ENCODE data around the gene FGF1.
A peak's percentile ranks its signal among the peaks of the same experiment; 100 is the strongest.
"Not testable (repeated sequence)": the region's sequence is repeated elsewhere in the genome, so short reads cannot be mapped to it uniquely, and the experiment has no call there.

Gene FGF1

DNA sequence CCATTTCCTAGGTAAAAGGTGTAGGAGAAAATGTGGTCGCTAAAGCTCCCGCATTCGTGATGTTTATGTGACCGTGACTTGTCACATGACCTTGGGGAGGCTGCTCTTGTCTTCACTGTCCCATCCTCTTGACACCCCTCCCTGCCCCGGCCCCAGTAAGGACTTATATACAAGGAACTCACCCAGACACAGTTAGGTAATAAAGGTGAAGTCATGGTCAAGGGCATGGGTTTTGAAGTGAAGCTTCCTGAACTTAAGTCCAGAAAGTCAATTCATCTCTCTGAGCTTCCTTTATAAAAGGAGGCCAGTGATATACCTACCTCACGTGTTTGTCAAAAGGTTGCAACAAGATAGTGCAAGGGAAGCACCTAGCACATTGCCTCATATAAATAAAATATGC is 17.6 kb downstream of the FGF1 start:
- DNase-seq (ENCODE audit: low spot score) = no peak

DNA sequence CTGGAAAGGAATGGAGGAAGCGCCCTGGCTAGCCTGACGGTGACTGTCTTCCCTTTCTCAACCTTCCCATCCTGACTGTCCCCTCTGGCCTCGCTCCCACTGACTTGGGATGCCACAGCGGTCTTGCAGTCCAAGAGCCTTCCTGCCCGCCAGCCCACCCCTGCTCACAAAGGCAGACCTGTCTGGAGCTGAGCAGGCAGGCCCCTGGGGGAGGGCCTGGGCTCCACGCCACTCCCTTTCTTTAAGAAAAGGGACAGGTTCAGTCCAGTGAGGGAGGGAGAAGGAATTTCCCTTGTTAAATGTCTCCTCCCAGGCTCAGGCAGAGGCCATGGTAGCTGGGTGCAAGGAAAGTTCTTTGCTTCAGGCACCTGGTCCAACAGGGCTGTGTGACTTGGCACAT is 18.1 kb downstream of the FGF1 start:
- DNase-seq (ENCODE audit: low spot score) = no peak

DNA sequence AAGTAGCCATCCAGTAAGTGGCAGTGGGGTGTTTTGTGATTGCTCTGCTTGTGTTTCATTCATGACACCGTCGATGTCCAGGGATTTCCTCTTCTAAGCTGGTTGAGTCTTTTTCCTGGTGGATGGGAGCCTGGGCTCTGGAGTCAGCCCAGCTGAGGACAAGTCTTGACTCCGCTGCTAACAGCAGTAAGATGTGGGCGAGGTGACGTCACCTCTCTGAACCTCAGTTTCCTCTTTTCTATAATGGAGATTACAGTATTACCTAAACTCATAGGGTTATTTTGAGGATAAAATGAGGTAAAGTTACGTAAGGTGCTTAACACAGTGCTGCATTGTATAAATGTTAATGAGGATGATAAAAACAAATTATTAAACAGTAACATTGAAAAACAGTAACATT is 21.3 kb downstream of the FGF1 start:
- no peak for DNase-seq (ENCODE audit: low spot score)

DNA sequence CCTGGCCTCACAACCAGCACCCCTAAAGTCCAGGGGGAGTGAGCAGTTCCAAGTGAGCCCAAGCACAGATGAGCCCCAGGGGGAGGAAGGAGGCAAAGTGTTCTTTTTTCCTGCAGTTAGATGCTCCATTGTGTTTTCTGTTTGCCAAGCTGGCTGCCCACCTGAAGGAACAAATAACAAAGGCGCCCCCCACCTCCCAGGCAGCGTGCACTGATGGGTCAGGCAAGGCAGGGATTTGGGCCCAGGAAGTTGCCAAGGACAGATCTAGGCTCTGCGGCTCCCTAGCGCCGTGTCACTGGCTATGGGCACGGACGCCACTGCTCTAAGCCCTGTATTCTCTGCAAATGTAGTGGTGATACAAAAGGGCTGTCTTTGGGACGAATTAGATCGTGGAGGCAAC is 21.8 kb downstream of the FGF1 start:
- no peak for DNase-seq (ENCODE audit: low spot score)

DNA sequence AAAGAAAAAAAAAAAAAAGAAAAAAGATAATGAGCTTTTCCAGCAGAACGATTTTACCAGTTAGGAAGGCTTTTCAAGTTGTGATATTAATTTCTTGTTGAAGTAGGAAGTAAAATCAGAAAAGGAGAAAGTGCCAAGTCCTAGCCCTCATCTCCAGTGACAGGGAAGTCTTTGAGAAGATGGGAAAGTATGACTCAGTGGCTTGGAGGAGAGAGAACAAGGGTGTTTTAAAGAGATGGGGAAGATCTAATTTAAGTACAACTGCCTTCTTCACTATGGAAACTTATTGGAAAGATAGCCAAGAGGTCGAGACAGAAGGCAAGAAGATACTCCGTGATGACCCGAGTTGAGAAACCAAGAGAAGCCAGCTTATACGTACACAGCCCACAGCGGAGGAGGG is 22.6 kb downstream of the FGF1 start:
- no peak for DNase-seq (ENCODE audit: low spot score)

DNA sequence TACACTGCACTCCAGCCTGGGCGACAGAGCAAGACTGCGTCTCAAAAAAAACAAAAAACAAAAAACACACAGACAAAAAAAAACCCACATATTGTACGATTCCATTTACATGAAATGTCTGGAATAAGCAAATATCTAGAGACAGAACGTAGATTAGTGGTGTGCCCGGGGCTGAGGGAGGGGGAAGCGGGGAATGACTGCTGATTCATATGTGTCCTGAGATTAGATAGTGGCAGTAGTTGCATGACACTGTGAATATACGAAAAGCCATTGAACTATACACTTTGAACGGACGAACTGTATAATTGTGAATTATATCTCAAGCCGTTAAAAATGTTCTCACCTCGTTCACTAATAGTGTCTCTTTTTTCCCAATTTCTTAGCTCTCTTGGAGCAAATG is 23.9 kb downstream of the FGF1 start:
- DNase-seq (ENCODE audit: low spot score) = no peak

DNA sequence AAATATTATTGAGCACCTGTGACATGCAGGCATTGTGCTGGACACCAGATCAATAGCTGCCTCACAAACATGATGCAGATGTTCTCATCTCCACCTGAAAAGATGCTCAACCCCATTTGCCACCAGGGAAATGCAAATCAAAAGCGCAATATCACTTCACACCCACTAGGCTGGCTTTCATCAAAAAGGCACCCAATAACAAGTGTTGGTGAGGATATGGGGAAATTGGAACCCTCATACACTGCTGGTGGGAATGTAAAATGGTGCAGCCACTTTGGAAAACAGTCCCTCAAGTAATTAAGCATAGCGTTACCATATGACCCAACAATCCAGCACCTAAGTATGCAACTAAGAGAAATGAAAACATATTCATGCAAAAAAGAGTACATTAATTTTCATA is 24.7 kb downstream of the FGF1 start:
- no peak for DNase-seq (ENCODE audit: low spot score)

DNA sequence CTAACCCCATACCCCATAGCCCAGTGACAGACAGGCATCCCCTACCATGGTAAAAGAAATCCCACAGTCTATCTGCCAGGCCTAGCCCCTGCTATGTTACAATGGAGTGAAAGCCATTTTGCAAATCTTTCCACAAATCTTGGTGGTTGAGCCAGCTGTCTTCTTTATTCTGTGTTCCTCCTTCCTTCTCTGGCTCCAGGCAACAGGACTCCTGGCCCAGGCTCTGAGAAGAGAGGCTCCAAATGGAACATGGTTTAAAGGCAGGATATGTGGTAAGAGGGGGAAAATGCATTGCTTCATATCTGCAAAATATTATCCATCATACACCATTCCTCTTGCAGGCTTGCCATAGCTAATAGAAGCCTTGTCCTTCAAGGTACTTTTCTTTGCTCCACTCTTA is 25.2 kb downstream of the FGF1 start:
- DNase-seq (ENCODE audit: low spot score) = no peak

DNA sequence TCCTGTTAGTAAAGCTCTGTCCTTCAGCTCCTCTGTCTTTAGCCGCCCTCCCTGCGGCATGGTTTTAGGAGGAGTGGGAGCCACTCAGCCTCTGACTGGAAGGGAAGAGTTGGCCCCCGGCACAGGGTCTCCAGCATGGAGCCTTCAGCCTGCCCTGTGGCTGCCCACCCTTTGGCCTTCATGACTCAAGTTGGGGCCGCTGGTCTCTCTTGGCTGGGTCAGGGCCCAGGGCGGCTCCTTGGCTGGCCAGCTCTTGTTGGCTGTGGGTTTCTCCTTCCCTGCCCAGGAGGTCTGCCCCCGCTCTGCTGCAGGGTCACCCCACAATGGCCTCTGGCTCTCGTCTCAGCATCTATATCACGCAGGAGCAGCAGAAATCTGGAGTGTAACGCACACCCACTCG is 25.7 kb downstream of the FGF1 start:
- no peak for DNase-seq (ENCODE audit: low spot score)

DNA sequence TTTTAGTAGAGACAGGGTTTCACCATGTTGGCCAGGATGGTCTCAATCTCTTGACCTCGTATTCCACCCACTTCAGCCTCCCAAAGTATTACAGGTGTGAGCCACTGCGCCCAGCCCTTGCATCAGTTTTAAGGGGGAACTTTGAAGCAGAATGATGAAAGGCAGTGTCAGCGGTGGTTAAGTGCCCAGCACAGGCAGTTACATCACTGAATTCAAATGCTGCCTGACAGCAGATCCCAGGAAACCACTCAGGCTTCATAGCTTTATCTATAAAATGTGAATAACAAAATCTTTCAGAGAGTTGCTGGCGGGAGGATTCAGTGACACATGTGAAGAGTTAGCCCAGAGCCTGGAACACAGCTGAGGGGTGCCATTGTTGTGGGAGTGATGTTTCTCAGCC is 26.5 kb downstream of the FGF1 start:
- DNase-seq (ENCODE audit: low spot score) = no peak

DNA sequence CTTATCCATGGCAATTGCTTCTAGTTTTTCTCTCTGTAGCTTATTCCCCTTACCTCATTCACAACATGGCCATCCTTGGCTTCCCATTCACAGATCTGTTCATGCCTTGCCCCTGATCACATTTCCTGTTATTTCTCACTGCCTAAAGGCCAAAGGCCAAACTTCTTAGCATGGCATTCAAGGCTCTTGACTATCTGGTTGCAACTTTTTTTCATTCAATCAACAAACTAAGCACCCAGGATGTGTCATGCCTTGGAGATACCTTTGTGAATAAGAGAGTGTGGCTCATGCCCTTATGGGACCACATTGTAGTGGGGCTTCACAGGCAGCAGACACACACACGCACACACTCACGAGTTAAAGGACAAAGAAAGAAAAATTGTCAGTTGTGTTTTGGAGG is 27.6 kb downstream of the FGF1 start:
- DNase-seq (ENCODE audit: low spot score) = no peak

DNA sequence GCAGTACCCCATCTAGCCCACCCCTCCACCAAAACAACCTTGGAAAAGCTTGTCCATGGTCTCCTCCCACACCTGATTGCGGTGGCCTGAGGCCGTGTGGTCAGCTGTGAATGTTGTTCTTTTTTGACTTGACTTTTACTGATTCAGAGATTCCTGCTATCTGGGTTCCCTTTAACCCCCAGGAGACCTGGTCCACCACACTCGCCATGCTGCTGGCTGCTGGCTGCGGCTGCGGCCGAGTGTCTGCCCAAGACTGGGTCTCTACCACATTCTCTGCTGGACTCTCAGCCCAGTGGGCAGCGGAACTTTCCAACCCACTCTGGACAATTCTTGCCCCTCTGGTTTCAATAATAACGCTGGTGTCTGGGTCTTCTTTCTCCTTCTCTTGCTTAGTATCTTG is 28.4 kb downstream of the FGF1 start:
- DNase-seq (ENCODE audit: low spot score) = no peak

DNA sequence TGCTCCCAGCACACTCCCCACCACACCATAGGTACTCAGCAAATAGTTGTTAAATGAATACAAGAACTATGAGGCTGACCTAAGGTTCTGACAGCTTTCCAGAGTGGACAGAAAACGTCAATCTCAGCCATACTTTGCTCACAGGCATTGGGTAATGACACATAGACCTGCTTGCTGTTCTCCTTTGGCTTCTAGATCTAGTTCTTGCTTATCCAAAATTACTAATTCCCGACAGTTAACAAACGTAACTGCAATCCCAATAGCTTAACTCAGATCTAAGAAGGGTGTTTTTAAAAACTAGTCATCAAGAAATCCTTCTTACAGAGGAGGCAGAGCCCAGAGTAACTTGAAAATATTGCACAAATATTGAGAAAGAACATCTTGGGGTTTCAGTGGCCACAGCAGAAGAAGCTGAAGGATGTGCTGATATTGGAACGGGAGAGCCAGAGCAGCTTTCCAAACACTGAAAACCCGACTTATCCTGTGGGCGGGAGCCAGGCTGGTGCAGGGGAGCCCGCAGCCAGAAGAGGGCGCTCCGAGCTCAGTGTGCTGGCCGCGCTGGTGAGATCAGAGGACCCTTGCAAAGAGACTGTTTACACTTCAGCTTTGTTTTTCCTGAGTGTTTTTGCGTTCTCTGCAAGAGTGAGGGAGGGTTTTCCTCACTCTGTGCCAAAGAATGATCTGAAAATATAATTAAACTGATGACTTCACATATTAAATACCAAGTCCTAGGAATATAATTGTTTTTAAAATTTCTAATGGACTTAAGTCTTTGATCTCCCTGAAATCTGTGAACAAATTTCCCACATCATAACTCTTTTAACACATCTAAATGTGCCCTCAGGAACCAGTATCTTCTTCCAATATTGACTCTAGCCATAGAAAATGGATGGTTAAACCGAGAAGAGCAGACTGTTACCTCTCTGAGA is 30.3 kb downstream of the FGF1 start:
- DNase-seq (ENCODE audit: low spot score) = peak; percentile 94

DNA sequence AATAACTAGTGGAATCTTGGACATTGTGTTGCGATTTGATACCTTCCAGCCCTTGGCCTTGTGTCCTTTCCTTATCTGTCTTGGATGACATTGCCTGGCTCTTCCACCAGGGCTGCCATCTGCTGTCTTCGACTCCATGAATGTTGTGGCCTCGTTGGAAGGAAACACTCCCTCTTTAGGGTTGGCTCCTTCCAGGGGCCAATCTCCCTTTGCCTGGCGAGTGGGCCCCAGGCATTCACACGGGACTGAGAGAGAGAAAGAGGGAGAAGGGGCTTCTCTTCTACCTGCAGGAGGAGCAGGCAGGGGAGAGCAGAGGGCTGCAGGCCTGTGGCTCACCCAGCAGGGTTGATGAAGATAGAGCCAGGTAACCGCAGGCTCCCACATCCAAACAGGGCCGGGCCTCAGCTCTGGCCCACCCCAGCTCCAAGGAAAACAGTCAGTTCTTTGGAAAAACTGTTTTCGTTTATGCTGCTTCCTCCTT is 31.3 kb downstream of the FGF1 start:
- DNase-seq (ENCODE audit: low spot score) = no peak

DNA sequence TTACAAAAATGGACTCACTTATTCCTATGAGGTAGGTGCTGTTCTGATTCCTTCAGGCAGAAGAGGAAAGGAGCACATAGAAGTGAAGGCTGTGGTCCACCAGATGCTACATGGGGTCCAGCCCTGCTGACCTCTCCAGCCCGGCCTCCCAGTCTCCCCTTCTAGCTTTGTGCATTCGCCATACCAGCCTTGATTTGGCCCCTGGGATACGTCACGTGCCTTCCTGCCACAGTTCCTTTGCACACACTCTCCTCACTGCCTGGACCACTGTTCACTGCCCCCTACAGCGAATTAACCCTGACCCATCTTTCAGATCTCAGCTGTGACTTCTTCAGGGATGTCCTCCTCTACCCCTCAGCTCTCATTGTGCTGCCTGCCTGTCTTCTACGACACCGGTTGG is 32.6 kb downstream of the FGF1 start:
- no peak for DNase-seq (ENCODE audit: low spot score)

DNA sequence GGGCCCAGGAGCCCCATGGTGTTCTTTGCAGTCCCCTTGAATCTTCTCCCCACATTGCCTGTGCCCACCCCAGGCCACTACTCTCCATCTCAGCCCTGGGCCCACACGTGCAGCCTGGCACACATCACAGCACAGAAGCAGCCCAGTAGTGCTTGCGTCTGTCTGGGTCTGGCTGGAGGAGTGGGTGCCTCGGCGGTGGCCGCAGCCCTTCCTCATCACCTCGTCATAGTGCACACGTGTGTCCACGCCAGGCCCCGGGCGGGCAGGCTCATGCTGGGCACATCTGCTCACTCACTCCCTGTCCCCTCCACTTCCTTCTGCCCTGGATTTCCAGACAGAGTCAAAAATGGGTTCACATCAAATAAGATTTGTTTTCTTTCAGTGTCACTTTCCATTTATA is 33.3 kb downstream of the FGF1 start:
- no peak for DNase-seq (ENCODE audit: low spot score)

DNA sequence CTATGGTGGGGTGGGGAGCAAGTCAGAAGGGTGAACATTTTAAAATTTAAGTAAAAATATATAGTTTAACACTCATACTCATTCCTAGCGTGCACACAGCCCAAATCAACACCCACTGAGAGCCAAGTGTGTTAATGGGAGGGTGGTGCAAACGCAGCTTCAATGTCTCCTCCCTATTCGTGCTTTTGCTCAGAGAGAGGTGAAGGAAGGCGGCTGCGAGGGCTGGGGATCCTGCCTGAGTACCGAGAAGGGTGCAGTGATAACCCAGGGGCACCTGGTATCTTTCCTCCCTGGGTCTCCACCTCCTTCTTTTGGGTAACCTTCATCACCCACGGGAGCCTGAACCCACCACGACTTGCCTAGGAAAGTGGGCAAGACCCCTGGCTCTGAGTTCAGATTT is 35.0 kb downstream of the FGF1 start:
- DNase-seq (ENCODE audit: low spot score) = no peak

DNA sequence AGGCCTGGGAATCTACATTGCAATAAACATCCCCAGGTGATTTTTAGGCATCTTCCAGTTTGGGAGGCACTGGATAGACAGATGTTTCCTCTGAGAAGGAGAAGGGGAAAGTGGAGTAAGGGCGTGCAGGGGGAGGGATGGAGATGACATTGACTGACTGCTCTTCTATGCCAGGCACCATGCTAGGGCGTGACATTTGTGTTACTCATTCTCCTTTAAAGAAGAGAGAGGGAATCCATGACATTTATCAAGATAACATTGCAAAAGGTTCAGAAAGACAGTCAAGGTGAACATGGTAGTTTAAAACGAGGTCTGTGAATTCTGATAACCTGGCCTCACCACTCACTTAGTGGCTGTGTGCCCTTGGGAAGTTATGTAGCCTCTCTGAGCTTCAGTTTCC is 35.8 kb downstream of the FGF1 start:
- no peak for DNase-seq (ENCODE audit: low spot score)

DNA sequence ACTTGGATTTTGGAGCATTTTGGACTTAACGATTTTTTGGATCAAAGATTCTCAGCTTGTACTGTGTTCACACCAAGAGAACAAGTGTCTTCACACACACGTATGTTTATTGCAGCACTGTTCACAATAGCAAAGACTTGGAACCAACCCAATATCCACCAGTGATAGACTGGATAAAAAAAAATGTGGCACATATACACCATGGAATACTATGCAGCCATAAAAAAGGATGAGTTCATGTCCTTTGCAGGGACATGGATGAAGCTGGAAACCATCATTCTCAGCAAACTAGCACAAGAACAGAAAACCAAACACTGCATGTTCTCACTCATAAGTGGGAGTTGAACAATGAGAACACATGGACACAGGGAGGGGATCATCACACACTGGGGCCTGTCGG is 37.8 kb downstream of the FGF1 start:
- not testable (repeated sequence) for DNase-seq (ENCODE audit: low spot score)

DNA sequence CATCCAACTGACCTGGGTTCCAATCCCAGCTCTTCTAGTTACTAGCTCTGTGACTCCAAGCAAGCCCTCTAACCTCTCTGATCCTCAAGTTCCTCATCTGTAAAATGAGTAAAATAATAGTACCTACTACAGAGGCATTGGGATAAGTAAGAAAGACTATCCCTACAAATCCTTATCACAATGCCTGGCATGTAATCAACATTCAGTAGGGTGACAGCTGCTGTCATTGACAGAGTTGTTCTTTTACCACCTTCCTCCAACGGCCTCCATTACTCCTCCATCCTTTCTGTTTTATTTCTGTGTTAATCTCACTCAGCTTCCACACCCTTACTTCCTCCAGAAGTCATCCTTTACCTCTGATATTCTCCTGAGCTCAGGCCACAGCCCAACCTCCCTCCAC is 40.4 kb downstream of the FGF1 start:
- no peak for DNase-seq (ENCODE audit: low spot score)

DNA sequence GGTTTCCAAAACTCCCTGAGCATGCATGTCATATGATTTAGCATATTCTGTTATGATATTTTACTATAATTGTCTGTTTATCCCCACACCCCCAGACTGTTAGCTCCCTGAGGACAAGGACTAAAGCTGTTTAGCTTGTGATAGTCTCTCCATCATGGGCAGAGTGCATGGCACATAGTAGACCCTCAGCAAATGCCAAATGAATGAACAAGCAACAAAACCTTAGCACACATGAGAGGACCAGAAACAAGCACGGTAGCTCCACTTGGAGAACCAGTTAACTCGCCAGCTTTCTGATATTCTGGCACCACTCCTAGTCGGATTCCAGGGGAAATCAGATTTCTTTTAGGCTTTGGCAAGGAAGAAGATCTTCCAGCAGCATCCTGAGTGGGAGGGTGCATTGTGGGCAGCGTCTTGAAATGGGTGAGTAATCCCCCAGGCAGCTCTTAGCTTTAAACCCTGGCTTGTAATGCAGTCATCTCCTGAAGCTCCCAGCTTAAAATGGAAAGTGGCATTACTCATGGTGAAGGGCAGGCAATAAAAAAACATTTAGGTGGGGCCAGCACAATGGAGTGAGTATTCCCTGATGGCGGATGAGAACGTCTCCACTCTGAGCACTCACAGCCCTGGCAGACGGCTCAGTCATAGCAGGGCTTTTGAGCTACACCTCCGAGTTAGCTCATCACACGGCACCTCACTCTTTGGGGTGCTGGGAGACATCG is 41.1 kb downstream of the FGF1 start:
- no peak for DNase-seq (ENCODE audit: low spot score)

DNA sequence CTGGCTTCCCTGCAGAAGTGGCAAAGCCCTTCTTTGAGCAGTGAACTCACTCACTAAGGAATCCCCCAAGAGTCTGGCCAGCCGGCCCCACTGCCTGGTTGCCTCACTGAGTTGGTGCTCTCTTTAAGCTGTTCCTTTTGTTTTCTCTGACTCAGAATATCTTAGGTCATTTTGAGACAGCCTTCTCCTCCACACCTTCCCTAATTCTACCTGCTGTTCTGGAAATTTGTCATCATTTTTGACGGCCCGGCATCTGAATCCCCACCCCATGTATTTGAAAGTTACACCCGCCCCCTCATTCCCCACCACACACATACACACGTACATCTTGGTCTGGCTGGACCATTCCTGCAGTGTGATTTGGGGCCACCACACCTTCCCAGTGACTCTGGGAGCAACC is 41.8 kb downstream of the FGF1 start:
- DNase-seq (ENCODE audit: low spot score) = no peak

DNA sequence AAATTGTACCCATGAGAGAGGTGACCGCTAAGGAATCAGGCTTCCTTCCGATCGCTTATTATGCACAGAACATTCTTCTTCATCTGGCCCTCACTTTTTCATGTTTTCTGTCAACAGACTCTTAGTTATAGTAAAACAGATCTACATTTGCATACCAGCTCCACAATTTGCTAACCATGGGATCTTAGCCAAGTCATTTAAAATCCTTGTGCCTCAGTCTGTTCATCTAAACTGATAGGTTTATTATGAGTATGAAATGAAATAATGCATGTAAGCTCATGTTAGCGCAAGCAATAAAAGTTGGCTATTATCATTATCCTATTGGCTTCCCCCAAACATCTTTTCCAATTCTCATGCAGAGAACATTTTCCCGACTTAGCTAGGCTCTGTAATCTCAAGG is 42.3 kb downstream of the FGF1 start:
- no peak for DNase-seq (ENCODE audit: low spot score)
